Right atrium auricular region (tissue), 2 donors: ENCODE data around the gene ONECUT3. TPM values are rescaled to one million over a fixed set of nuclear protein-coding genes. Genes with fewer than 3 reads are reported as not detected.

Source experiments
- DNase-seq: peaks from one replicate; pipeline ENCODE4 v3.0.0-alpha.2; 2019; ENCODE audit warnings: low spot score
- H3K27ac ChIP-seq, 2 donors: fragments of 200-600 bp; sonication (generic); 1 replicate in 1 of 2; 2 replicates in 1 of 2; pipeline ENCODE4 v1.5.1; 2016 to 2019
- H3K27me3 ChIP-seq, 2 donors: fragments of 200-600 bp; sonication (generic); one replicate each; pipeline versions ENCODE4 v1.5.1 to v1.6.0; 2017 to 2019
- H3K36me3 ChIP-seq: fragments of 200-600 bp; sonication (generic); one replicate; pipeline ENCODE4 v1.5.1; 2016
- H3K4me1 ChIP-seq, 2 donors: fragments of 200-600 bp; sonication (generic); one replicate each; pipeline versions ENCODE4 v1.5.1 to v1.6.0; 2017 to 2019
- H3K4me3 ChIP-seq, 2 donors: fragments of 200-600 bp; sonication (generic); 1 replicate in 1 of 2; 2 replicates in 1 of 2; pipeline ENCODE4 v1.5.1; 2017 to 2019; ENCODE audit warnings: mild to moderate bottlenecking in 1 of 2, moderate library complexity in 1 of 2
- H3K9me3 ChIP-seq, 2 donors: fragments of 200-600 bp; sonication (generic); one replicate each; pipeline ENCODE4 v1.5.1; 2019
- CTCF ChIP-seq, 2 donors: fragments of 200-600 bp; sonication (generic); IDR thresholded peaks; one replicate each; pipeline ENCODE4 v1.5.1; 2019; ENCODE audit warnings: antibody characterized with exemption in 2 of 2
- total RNA-seq, 2 donors: library from RNA; depleted of rRNA; stranded (reverse); fragments of >200 nt; gene quantifications; one replicate each; pipeline ENCODE4 v1.1.0, GENCODE V29; 2016

ONECUT3 gene
- total RNA-seq, 2 donors from 2014 or later = not detected

DNA sequence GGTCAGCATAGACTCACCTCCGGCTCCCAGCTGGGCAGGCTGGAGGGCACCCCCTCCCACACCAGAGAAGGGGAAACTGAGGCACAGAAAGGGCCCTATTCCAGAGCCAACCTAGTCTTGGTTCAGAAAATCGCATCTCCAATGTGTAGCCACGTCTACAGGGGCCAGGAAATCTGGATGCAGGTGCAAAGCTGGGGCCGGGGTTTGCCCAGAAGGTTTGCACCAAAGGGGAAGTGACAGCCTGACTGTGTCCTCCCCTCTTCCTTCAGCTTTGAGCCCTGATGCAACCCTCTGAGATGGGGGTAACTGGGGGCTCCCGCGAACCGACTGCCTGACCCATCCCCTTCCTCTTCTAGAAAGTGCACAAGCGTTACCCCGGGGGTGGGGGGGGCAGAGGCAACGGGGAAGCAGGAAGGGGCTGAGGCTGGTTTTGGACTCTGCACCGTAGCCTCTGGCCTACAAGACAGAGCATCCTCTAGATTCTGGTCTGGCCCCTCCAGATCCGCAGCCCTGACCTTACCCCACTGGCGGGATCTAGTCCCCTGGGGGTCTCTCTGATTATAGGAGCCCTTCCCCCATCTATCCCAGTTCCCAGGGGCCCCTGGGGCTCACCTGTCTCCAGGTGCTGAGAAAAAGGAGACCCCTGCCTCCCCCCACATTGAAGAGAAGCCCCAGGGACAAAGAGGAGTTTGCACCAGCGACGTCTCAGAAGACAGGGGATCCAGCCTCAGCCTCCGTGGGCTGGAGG is 1.1 kb upstream of the ONECUT3 start:
- DNase-seq = no peak
- Histone ChIP-seq H3K4me1 (peaks cover 0 to 41% of the 10 kb centered on the region in 2 donors), H3K27me3 (peaks cover 59 to 72% of the 10 kb centered on the region in 2 donors)

DNA sequence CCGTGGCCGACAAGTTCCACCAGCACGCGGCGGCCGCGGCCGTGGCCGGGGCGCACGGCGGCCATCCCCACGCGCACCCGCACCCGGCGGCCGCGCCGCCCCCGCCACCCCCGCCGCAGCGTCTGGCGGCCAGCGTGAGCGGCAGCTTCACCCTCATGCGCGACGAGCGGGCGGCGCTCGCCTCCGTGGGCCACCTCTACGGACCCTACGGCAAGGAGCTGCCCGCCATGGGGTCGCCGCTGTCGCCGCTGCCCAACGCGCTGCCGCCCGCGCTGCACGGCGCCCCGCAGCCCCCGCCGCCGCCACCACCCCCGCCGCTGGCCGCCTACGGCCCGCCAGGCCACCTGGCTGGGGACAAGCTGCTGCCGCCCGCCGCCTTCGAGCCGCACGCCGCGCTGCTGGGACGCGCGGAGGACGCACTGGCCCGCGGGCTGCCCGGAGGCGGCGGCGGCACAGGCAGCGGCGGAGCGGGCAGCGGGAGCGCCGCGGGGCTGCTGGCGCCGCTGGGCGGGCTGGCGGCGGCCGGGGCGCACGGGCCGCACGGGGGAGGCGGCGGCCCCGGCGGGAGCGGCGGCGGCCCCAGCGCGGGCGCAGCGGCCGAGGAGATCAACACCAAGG is 821 bp downstream of the ONECUT3 start:
- peaks cover 52 to 71% of the 10 kb centered on the region in 2 donors for H3K27me3 ChIP-seq
- TF ChIP-seq CTCF (IDR thresholded peaks at IDR 0.05) = no peak
- no peak overlapping the region for H3K4me3 ChIP-seq
- H3K9me3 ChIP-seq = no peaks in the 10 kb centered on the region
- no peak for DNase-seq
- peaks cover 0 to 33% of the 10 kb centered on the region in 2 donors for H3K4me1 ChIP-seq
- no peaks in the 10 kb centered on the region for H3K36me3 ChIP-seq
- H3K27ac ChIP-seq = no peak overlapping the region

More for the DNA sequence above, 1.1 kb upstream of the ONECUT3 start:
- Histone ChIP-seq H3K36me3 (no peaks in the 10 kb centered on the region), H3K27ac (no peak overlapping the region), H3K9me3 (no peaks in the 10 kb centered on the region), H3K4me3 (no peak overlapping the region)
- TF ChIP-seq CTCF (IDR thresholded peaks at IDR 0.05) = no peak

GRCh38 chr19:1754636-1755466 is 1.5 kb downstream of the ONECUT3 start:
- H3K4me3 ChIP-seq = no peak overlapping the region
- DNase-seq = no peak
- H3K27ac ChIP-seq = no peak overlapping the region
- no peaks in the 10 kb centered on the region for H3K36me3 ChIP-seq
- peaks cover 0 to 26% of the 10 kb centered on the region in 2 donors for H3K4me1 ChIP-seq
- no peak for TF ChIP-seq CTCF (IDR thresholded peaks at IDR 0.05)
- H3K27me3 ChIP-seq = peaks cover 53 to 68% of the 10 kb centered on the region in 2 donors
- no peaks in the 10 kb centered on the region for H3K9me3 ChIP-seq

DNA sequence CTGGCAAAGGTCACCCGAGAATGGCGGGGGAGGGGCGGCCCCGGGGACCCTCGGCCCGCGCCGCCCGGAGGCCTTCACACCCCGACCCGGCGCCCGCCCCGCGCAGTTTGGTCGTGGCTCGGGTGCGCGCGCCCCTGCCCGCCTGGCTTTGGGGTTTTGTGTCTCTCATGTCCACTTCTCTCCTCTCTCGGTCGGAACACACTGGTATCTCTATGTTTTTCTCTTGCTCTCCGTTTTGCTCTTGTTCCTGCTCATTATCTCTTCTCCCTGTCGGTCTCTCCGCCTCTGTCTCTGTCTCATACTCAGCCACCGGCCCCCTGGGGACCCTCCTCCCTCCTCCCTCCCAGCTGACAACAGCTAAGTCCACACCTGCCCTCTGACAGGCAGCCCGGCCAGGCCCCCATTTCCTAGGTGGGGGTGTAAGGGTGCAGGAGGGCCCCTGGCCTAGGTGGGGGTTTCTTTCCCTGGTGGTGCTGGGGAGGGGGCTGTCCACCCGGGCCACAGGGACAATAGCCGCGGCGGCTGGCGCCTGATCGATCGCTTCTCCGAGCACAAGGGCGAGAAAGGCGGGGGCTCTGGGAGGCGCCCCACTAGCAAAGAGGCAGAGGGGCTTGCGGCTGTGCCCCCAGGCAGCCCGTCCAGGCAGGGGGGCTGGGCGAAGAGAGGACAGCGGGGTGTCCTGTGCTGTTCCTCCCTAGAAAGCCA is 2.3 kb downstream of the ONECUT3 start:
- no peak for DNase-seq
- no peak overlapping the region for H3K27ac ChIP-seq
- no peaks in the 10 kb centered on the region for H3K36me3 ChIP-seq
- peaks cover 0 to 20% of the 10 kb centered on the region in 2 donors for H3K4me1 ChIP-seq
- no peak overlapping the region for H3K4me3 ChIP-seq
- no peaks in the 10 kb centered on the region for H3K9me3 ChIP-seq
- TF ChIP-seq CTCF (IDR thresholded peaks at IDR 0.05) = no peak
- H3K27me3 ChIP-seq = peaks cover 46 to 60% of the 10 kb centered on the region in 2 donors

DNA sequence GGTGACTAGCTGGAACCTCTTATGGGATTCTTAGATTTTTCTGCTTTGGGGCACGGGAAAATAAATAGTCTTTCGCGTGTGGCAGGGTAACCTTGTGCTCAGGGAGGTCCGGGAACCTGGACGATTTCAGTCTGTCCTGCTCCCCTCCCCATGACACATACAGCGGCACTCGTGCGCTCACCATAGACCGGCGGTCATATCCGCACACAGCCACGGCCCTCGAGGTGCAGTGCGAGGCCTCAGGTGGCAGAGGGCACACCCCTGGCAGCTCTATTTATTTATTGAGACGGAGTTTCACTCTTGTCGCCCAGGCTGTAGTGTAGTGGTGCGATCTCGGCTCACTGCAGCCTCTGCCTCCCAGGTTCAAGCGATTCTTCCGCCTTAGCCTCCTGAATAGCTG is 3.0 kb downstream of the ONECUT3 start:
- TF ChIP-seq CTCF (IDR thresholded peaks at IDR 0.05) = no peak
- Histone ChIP-seq H3K27me3 (peaks cover 44 to 56% of the 10 kb centered on the region in 2 donors), H3K36me3 (no peaks in the 10 kb centered on the region), H3K4me1 (peaks cover 0 to 20% of the 10 kb centered on the region in 2 donors), H3K27ac (no peak overlapping the region), H3K9me3 (no peaks in the 10 kb centered on the region), H3K4me3 (no peak overlapping the region)
- no peak for DNase-seq
